HCT116 (cell line): ENCODE measurements around the gene DEPDC5. TPM values are rescaled to one million over a fixed set of nuclear protein-coding genes. Genes with fewer than 3 reads are reported as not detected.

Source experiments
- ATAC-seq: fragments of 200-7000 bp; cut with Tn5 transposase; 2 replicates; pipeline ENCODE4 v1.9.1; 2020; ENCODE audit warnings: mild to moderate bottlenecking, moderate library complexity
- BruUV-seq: library from RNA; stranded (reverse); fragments of 400-500 nt; replicated peaks from 2 replicates; lab custom pipeline; 2021; lab: Mats Ljungman, UMichigan
- CTCF ChIA-PET: fragments of 300-600 bp; sonication (Branson Sonifier 250); formaldehyde crosslinking; loops from one replicate; lab custom pipeline; 2021; ENCODE audit warnings: antibody characterized with exemption; lab: Charles Lee
- POLR2A ChIA-PET: fragments of 300-600, 350-600 bp; sonication (Branson Sonifier 250); formaldehyde crosslinking; loops from one replicate; lab custom pipeline; 2021; ENCODE audit warnings: antibody characterized with exemption; lab: Charles Lee
- RAD21 ChIA-PET, 2 experiments: fragments of 300-600 bp; sonication (Branson Sonifier 250); formaldehyde crosslinking; loops; one replicate each; lab custom pipeline; 2023; ENCODE audit warnings: low total read pairs in 2 of 2; ENCODE audit not compliant: uncharacterized antibody in 2 of 2, unreplicated experiment in 2 of 2, low non-redundant PET in 1 of 2; lab: Charles Lee
- DNase-seq: peaks from one replicate; pipeline ENCODE4 v3.0.0-alpha.2; 2010; ENCODE audit warnings: low read depth, low spot score
- H2AFZ ChIP-seq: fragments of 200-600 bp; shearing (Covaris generic), sonication (generic); 2 replicates; pipeline ENCODE4 v1.6.1; 2017; ENCODE audit warnings: low read depth, mixed run types, mixed read lengths, antibody characterized with exemption, low read length; ENCODE audit not compliant: poor library complexity, severe bottlenecking
- H3K27ac ChIP-seq: 2 replicates; pipeline ENCODE4 v1.5.1; 2012; ENCODE audit warnings: low read depth, low read length
- H3K27me3 ChIP-seq: fragments of 200-600 bp; sonication (generic); 2 replicates; pipeline ENCODE4 v1.6.1; 2016; ENCODE audit warnings: mixed run types, low read length, mixed read lengths; ENCODE audit not compliant: insufficient read depth
- H3K36me3 ChIP-seq, 2 experiments: fragments of 200-500 bp in 1 of 2; fragments of 200-600 bp in 1 of 2; sonication (Bioruptor generic) in 1 of 2; sonication (generic) in 1 of 2; 2 replicates each; pipeline versions ENCODE4 v1.5.1 to v1.6.1; 2014 to 2016; ENCODE audit warnings: low read length in 2 of 2, inconsistent platforms in 1 of 2, mixed read lengths in 1 of 2, mixed run types in 1 of 2; ENCODE audit not compliant: insufficient read depth in 2 of 2, control insufficient read depth in 1 of 2
- H3K4me1 ChIP-seq, 2 experiments: fragments of 200-600 bp in 1 of 2; sonication (generic) in 1 of 2; 2 replicates each; pipeline versions ENCODE4 v1.5.1 to v1.6.1; 2012 to 2017; ENCODE audit warnings: low read length in 2 of 2, inconsistent platforms in 1 of 2, mild to moderate bottlenecking in 1 of 2, mixed read lengths in 1 of 2, mixed run types in 1 of 2, moderate library complexity in 1 of 2; ENCODE audit not compliant: insufficient read depth in 2 of 2, control insufficient read depth in 1 of 2
- H3K4me2 ChIP-seq: fragments of 200-600 bp; sonication (generic); 2 replicates; pipeline ENCODE4 v1.6.1; 2017; ENCODE audit warnings: mixed run types, low read length, mixed read lengths
- H3K4me3 ChIP-seq, 2 experiments: fragments of 200-600 bp in 1 of 2; sonication (generic) in 1 of 2; replicated peaks in 1 of 2; 2 replicates each; pipeline ENCODE4 v1.5.1; 2011 to 2016; ENCODE audit warnings: low read length in 2 of 2, control low read depth in 1 of 2, low read depth in 1 of 2, mild to moderate bottlenecking in 1 of 2, mixed read lengths in 1 of 2, mixed run types in 1 of 2
- H3K79me2 ChIP-seq: fragments of 200-600 bp; sonication (generic); 2 replicates; pipeline ENCODE4 v1.6.1; 2017; ENCODE audit warnings: mild to moderate bottlenecking, mixed run types, low read length, moderate library complexity, mixed read lengths; ENCODE audit not compliant: insufficient read depth
- H3K9ac ChIP-seq: fragments of 200-600 bp; sonication (generic); 2 replicates; pipeline ENCODE4 v1.6.1; 2016; ENCODE audit warnings: low read length, mixed read lengths
- H3K9me2 ChIP-seq: fragments of 200-600 bp; sonication (generic), shearing (Covaris generic); 2 replicates; pipeline ENCODE4 v1.6.1; 2017; ENCODE audit warnings: mixed run types, mild to moderate bottlenecking, moderate library complexity; ENCODE audit not compliant: insufficient read depth
- H3K9me3 ChIP-seq, 2 experiments: fragments of 200-500 bp in 1 of 2; fragments of 200-600 bp in 1 of 2; sonication (Bioruptor generic) in 1 of 2; sonication (generic) in 1 of 2; 2 replicates each; pipeline ENCODE4 v1.6.1; 2014 to 2017; ENCODE audit warnings: low read length in 2 of 2, mixed read lengths in 2 of 2, inconsistent platforms in 1 of 2, low read depth in 1 of 2, mild to moderate bottlenecking in 1 of 2, mixed run types in 1 of 2, moderate library complexity in 1 of 2; ENCODE audit not compliant: control insufficient read depth in 1 of 2, insufficient read depth in 1 of 2
- H4K20me1 ChIP-seq: fragments of 200-600 bp; sonication (generic), shearing (Covaris generic); 2 replicates; pipeline ENCODE4 v1.6.1; 2017; ENCODE audit warnings: mixed run types, mild to moderate bottlenecking, moderate library complexity; ENCODE audit not compliant: insufficient read depth
- ATF3 ChIP-seq: IDR thresholded peaks from 2 replicates; pipeline ENCODE4 v1.6.1; 2012
- CBX3 ChIP-seq: IDR thresholded peaks from 2 replicates; pipeline ENCODE4 v1.6.1; 2012; ENCODE audit warnings: low read depth
- CEBPB ChIP-seq: IDR thresholded peaks from 2 replicates; pipeline ENCODE4 v1.6.1; 2012; ENCODE audit warnings: low read depth
- CTCF ChIP-seq, 3 experiments: fragments of 200-600 bp in 1 of 3; sonication (generic) in 1 of 3; IDR thresholded peaks in 2 of 3; conservative IDR thresholded peaks in 1 of 3; 2 replicates each; pipeline ENCODE4 v1.5.1; 2012 to 2017; ENCODE audit warnings: low read depth in 2 of 3, low read length in 2 of 3, antibody characterized with exemption in 1 of 3, borderline replicate concordance in 1 of 3, control low read depth in 1 of 3, mild to moderate bottlenecking in 1 of 3, mixed read lengths in 1 of 3, mixed run types in 1 of 3, moderate library complexity in 1 of 3; ENCODE audit not compliant: insufficient read depth in 1 of 3
- EZH2 ChIP-seq: fragments of 200-600 bp; sonication (generic); IDR thresholded peaks from 2 replicates; pipeline ENCODE4 v1.6.1; 2017; ENCODE audit warnings: antibody characterized with exemption, mixed run types
- FOSL1 ChIP-seq: IDR thresholded peaks from 2 replicates; pipeline ENCODE4 v1.6.1; 2012; ENCODE audit warnings: low read depth
- JUND ChIP-seq: IDR thresholded peaks from 2 replicates; pipeline ENCODE4 v1.6.1; 2012
- MAX ChIP-seq: IDR thresholded peaks from 2 replicates; pipeline ENCODE4 v1.6.1; 2012
- POLR2A ChIP-seq: IDR thresholded peaks from 2 replicates; pipeline ENCODE4 v1.7.0; 2011; ENCODE audit warnings: borderline replicate concordance; ENCODE audit not compliant: insufficient read depth, insufficient read length; ENCODE audit errors: extremely low read depth
- RAD21 ChIP-seq: IDR thresholded peaks from 2 replicates; pipeline ENCODE4 v1.6.1; 2012; ENCODE audit warnings: low read depth, mild to moderate bottlenecking
- SIN3A ChIP-seq: IDR thresholded peaks from 2 replicates; pipeline ENCODE4 v1.6.1; 2012; ENCODE audit warnings: low read depth
- SP1 ChIP-seq: IDR thresholded peaks from 2 replicates; pipeline ENCODE4 v1.6.1; 2012; ENCODE audit warnings: low read depth
- SRF ChIP-seq: IDR thresholded peaks from 2 replicates; pipeline ENCODE4 v1.6.1; 2012; ENCODE audit warnings: low read depth
- TCF7L2 ChIP-seq: IDR thresholded peaks from 2 replicates; pipeline ENCODE4 v1.7.0; 2011; ENCODE audit warnings: borderline replicate concordance, inconsistent platforms; ENCODE audit not compliant: insufficient read depth, insufficient read length; ENCODE audit errors: extremely low read depth
- YY1 ChIP-seq: IDR thresholded peaks from 2 replicates; pipeline ENCODE4 v1.6.1; 2011; ENCODE audit warnings: low read length, low read depth, moderate library complexity, mild to moderate bottlenecking; ENCODE audit not compliant: insufficient replicate concordance; ENCODE audit errors: extremely low read depth
- ZBTB33 ChIP-seq: IDR thresholded peaks from 2 replicates; pipeline ENCODE4 v1.6.1; 2011; ENCODE audit warnings: mild to moderate bottlenecking, low read length, moderate library complexity; ENCODE audit not compliant: insufficient replicate concordance; ENCODE audit errors: extremely low read depth
- ZNF274 ChIP-seq: fragments of 200-500 bp; sonication (Bioruptor generic); IDR thresholded peaks from 2 replicates; pipeline ENCODE4 v1.6.1; 2014; ENCODE audit warnings: mild to moderate bottlenecking, low read depth, low read length, inconsistent platforms
- intact Hi-C: fragments of 100-400 bp; cut with micrococcal nuclease; formaldehyde crosslinking; loops from 2 replicates; pipeline ENCODE4 v1.10.0; 2022
- total RNA-seq: library from RNA; stranded (reverse); gene quantifications from one replicate; pipeline ENCODE4 v1.2.1, GENCODE V29; 2021; ENCODE audit not compliant: unreplicated experiment

The DEPDC5 gene
- total RNA-seq, 1 experiment from 2014 or later = 35.0 TPM

GRCh38 chr22:31891366-31892079, 137.7 kb downstream of the DEPDC5 start:
- no peak for ATAC-seq
- intact Hi-C loops = no loop called here
- TF ChIP-seq JUND (no peak), EZH2 (no peak), CTCF (IDR thresholded peaks at IDR 0.05 in 2 of 3, conservative IDR thresholded peaks at IDR 0.05 in 1 of 3; ENCODE audit: borderline replicate concordance in 1 of 3, insufficient read depth in 1 of 3, low read depth in 2 of 3, low read length in 2 of 3) (no peak), RAD21 (no peak), MAX (no peak), SP1 (no peak), ATF3 (no peak), ZNF274 (no peak), SRF (no peak), CEBPB (no peak), CBX3 (no peak), SIN3A (no peak), FOSL1 (no peak), TCF7L2 (no peak), POLR2A (no peak), ZBTB33 (no peak), YY1 (no peak)
- TF ChIP-seq, all 23 proteins: peak for 0
- H2AFZ ChIP-seq = no peak overlapping the region
- H3K4me3 ChIP-seq = no peak overlapping the region
- no peak for DNase-seq
- ChIA-PET CTCF (no interaction called here), RAD21 (no interaction called here), POLR2A (no interaction called here)
- H3K9me2 ChIP-seq = no peaks in the 10 kb centered on the region
- no peaks in the 10 kb centered on the region for H3K79me2 ChIP-seq
- no TSS peak for BruUV-seq
- H3K4me2 ChIP-seq = no peak overlapping the region
- no peaks in the 10 kb centered on the region for H3K4me1 ChIP-seq
- no peak overlapping the region for H3K27ac ChIP-seq
- no peaks in the 10 kb centered on the region for H3K27me3 ChIP-seq
- H3K9me3 ChIP-seq = no peaks in the 10 kb centered on the region
- H3K36me3 ChIP-seq = peaks cover 11 to 14% of the 10 kb centered on the region in 2 experiments; a peak in 3 of 4 replicates
- H4K20me1 ChIP-seq = no peaks in the 10 kb centered on the region
- no peak overlapping the region for H3K9ac ChIP-seq
